GM19455 (cell line): ENCODE data around the gene OSBPL5.

Source experiments
- ATAC-seq: cut with Tn5 transposase; IDR thresholded peaks from one replicate; pipeline ENCODE4 v1.9.1; 2021; ENCODE audit not compliant: unreplicated experiment

Gene OSBPL5, protein sequence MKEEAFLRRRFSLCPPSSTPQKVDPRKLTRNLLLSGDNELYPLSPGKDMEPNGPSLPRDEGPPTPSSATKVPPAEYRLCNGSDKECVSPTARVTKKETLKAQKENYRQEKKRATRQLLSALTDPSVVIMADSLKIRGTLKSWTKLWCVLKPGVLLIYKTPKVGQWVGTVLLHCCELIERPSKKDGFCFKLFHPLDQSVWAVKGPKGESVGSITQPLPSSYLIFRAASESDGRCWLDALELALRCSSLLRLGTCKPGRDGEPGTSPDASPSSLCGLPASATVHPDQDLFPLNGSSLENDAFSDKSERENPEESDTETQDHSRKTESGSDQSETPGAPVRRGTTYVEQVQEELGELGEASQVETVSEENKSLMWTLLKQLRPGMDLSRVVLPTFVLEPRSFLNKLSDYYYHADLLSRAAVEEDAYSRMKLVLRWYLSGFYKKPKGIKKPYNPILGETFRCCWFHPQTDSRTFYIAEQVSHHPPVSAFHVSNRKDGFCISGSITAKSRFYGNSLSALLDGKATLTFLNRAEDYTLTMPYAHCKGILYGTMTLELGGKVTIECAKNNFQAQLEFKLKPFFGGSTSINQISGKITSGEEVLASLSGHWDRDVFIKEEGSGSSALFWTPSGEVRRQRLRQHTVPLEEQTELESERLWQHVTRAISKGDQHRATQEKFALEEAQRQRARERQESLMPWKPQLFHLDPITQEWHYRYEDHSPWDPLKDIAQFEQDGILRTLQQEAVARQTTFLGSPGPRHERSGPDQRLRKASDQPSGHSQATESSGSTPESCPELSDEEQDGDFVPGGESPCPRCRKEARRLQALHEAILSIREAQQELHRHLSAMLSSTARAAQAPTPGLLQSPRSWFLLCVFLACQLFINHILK

DNA sequence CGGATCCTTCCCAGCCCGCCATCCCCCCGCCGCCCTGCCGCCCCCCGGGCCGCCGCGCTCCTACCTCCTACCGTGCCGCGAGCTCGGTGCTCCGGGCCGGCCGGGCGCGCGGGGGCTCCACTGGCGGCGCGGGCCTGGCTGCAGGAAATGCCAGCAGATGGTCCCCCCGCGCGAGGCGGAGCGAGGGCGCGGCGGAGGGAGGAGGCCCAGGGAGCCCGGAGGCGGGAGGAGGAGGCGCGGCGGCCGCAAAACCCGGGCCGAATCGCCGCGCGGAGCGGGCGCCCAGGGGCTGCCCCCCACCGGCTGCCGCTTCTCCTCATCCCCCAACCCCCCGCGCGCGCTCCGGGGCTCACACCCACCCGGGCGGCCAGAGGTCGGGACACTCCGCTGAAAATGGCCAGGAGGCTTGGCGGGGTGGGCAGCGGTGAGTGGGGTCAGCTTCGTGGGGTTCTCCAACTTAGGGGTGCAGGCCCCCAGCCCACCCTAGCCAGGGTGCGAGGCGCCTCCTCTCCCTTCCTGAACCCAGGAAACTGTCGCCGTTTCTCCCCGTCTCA, at the start of gene OSBPL5:
OSBPL5 (minus strand) TSS at position 159 of the 554 bp plus-strand sequence. CDS start 36,162 bp downstream, outside the sequence.
- ATAC-seq, result no peak

DNA sequence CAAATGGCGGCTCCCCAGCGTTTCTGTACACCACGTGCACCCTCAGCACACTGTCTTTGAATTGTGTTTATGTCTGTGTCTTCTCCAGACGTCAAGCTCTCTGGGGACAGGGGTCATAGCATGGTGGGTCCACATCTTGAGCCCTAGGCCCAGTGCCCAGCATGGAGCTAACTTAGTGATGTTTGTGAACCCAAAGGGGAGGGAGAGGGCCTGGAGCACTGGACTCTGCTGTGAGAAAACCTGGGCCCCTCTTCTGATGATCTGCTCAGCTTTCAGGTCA, 49.2 kb upstream of the OSBPL5 start:
- no peak for ATAC-seq

DNA sequence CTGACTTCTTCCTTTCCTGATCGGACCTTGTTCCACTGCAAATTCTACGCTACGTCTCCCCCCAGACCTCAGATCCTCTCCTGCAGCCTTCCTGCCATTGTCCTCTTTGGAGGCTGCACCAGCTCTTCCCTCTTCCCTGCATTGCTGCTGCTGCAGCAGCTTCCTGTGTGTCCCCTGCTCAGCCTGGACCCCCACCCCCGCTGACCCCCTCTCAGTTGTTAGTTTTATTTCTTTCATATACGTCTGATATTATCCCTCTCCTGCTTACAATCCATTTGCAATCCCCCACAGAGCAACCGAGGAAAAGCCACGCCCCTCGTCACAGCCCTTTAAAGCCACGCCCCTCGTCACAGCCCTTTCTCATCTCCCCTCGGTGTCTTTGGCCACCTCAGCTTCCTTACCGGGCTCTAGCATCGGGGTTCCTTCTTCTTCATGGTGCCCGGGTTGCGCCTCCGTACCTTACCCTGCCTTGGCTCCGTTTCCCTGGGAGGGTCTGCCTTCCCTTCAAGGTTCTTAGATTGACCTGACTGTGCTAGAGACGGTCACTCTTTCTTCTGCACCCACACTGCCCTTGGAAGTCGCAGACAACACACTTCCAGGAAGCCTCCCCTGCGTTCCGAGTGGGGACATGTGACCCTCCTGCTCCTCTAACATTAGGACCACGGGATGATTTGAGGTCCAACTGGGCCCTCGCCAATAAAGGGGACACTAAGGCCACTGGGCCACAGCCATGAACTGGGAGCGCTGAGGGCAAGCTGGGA, 48.7 kb upstream of the OSBPL5 start:
- no peak for ATAC-seq

DNA sequence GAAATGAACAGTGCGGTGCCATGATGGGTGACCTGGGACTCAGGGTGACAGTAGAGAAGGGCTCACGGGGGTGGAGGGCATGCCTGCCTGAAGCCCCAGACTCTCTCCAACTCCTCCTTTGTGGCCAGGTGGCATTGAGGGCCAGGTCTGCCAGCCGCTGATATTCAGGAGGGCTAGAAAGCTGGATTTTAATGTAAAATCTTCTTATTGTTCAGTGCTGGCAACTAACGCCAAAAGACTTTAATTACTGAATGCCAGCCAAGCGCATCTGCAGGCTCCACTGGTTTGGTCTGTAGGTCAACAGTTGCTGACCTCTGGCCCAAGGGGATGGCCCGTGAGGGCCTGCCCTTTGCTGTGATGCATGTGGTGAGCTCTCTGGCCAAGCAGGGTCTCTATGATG, 43.2 kb upstream of the OSBPL5 start:
- no peak for ATAC-seq

DNA sequence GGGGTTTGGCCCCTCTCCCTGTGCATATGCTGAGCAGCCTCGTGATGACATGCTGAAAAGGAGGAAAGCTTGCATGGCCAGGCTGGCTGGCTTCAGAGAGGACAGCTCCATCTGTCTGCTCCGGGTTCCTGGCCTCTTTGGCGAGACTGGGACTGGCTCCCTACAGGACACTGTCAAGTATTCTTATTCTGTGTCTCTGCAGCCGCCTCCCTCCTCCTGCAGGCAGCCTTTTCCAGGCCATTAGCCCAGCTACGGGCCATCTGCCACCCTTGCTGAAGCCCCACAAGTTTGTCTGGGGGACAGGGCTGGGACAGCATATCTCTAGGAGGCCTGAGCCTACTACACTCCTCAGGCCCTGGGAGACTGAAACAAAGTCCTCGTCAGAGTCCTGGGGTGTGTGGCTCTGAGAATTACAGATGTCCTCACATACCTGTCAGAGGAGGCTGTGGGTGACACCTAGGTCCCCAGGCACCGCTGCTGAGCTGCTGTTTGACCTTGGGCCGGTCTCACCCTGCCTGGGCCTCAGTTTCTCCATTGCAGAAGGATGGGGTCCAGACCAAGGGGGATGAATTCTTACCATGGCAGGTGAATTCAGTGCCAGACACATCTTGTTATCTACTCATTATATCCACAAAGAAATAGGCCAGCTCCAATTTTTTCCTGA, 42.5 kb upstream of the OSBPL5 start:
- ATAC-seq, result no peak

DNA sequence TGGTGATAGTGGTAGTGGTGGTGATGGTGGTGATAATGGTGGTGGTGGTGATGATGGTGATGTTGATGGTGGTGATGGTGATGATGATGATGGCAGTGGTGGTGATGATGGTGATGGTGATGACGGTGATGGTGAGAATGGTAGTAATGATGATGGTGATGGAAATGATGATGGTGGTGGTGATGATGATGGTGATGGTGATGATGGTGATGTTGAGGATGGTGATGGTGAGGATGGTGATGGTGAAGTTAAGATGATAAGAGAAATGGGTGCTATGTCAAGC, 41.8 kb upstream of the OSBPL5 start:
- ATAC-seq, result no peak

DNA sequence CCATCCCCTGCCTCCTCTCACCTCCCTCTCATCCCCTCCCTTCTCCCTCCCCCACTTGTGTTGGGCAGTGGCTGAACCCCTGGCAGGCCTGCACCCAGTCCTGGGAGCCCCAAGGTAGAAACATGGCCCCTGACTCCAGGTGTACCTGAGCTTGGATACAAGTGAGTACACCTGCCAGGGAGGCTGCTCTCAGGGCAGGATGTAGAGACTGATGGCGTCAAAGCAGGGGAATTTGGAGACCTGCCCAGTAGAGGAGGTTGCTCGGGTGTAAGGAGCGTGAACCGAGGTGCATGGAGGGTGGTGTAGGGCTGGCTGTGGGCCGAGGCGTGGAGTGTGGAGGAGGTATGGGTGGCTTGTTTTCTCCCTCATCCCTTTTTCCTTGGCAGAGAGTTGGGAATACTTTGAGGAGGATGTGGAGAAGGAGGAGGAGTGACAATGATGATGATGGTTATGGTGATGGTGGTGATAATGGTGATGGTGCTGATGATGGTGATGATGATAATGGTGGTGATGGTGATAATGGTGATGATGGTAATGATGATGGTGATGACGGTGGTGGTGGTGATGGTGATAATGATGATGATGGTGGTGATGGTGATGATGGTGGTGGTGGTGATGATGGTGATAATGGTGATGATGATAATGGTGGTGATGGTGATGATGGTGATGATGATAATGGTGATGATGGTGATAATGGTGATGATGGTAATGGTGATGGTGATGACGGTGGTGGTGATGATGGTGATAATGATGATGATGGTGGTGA, 41.2 kb upstream of the OSBPL5 start:
- ATAC-seq, result no peak

DNA sequence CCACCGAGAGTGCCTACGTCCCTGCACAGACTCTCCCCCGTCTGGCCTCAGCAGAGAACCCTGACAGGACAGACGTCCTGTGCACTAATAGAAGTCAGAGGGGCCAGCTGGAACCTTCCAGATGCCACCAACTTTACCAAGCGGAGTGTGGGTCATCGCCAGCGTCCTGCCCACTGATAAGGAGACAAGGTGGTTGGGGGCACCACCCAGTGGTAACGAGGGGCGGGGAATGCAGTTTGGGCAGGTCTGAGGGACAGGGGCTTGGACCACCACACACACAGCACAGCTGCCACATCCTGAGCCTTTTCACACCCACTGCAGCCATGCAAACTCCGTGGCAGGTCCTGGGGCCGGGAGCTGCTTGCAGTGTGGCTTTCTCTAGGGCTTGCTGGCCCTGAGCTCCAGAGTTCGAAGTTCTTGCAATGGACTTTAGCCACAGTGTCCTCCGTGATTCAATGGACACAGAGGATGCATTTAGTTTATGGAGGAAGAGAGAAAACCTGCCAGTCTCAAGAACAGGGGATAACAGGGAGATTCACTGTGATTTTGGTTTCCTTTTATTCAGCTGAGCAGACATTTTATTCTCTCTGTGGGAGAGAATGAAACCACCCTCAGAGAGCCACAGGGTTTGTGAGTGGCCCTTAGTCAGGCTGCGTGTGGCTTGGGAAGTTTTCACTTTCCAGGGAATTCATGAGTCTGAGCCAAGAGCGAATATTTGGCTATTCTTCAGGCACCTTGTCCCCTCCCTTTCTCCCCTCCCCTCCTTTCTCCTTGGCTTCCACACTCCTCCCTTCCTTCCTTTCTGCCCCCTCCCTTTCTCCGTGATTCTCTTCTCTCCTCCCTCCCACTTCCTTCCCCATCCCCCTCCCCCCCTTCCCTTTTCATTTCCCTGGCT, 40.4 kb upstream of the OSBPL5 start:
- ATAC-seq, result no peak

DNA sequence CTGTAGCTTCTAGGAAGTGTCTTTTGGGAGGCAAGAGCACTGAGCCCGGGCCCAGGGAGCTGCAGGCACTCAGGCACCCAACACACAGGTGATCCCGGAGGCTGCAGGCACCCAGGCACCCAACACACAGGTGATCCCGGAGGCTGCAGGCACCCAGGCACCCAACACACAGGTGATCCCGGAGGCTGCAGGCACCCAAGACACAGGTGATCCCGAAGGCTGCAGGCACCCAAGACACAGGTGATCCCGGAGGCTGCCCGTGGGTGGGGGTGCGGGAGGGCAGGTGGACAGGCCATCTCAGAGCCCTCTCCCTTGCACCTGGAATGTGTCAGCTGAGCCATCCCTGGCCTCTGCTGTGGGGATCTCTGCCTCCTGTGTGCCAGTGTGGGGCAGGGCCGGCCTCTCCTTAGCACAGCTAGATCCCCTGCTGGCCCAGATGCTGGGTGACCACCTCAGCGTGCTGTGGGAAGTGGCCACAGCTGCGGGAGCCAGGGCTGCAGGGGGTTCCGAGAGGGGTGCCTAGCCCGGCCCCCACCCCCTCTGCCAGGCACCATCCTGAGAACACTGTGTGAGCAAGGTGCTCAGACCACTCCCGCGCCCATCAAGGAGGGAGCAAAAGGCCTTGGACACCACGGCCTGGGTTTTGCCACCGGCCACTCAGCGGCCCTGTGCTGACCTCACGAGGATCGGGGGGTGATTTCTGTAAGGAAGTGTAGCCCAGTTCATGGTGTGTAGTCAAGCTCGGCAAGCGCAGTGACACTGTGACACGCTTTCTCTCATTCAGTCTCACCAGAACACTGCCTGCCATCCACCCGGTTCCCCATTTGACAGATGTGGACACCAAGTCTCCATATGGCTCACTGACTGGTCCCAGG, 39.3 kb upstream of the OSBPL5 start:
- no peak for ATAC-seq

DNA sequence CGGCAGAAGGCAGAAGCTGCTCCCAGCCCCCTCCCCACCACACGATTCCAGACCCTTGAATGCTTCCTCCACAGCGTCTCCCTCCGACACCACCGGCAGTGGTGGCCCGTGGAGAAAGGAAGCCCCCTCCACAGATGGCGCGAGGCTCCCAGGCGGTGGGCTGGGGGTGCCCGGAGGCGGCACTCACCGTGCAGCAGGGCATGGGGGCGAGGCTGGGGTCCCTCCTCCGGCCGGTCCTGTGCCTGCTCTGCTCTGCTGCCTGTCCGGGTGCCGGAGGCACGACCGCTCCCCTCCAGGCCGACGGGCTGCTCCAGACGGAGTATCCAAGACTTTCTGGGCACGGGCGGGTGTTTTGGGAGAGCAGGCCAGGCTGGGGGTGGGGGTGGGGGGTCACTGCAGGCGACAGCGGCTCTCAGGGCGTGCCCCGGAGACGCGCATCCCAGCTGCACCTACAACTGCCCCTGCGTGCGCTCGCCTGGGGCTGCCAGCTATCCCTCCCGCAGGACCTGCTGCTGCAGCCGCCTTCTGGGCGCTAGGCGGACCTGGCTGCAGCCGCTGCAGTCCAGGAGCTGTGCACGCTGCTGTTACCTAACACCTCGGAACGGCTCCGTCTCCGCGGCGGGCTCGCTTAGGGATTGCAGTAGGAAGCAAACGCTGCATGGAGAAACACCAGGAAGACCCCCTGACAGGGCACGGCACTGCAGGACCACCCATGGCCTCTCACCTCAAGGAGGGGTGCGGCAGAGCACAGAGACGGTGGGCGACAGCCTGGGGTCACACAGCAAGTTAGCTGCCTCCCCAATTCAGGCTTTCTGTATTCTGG, 38.3 kb upstream of the OSBPL5 start:
- ATAC-seq, result no peak

DNA sequence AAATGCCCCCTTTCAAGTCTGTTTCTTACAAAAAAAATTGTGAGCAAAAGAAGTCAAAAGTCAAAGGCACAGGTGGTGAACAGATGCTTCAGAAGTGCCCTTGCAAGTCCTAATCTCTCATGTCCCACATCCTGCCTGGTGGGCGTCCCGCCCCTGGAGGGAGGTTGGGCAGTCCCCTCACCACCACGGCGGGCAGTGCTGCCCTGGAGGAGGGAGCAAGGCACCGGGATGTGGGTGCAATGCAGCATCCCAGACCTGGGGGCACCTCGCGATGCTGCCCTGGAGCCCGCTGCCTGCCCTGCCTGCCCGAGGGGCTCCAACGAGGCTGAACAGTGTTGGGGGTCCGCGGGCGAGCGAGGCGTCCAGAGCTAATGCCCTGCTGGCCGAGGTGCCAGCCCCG, 37.6 kb upstream of the OSBPL5 start:
- ATAC-seq, result no peak

DNA sequence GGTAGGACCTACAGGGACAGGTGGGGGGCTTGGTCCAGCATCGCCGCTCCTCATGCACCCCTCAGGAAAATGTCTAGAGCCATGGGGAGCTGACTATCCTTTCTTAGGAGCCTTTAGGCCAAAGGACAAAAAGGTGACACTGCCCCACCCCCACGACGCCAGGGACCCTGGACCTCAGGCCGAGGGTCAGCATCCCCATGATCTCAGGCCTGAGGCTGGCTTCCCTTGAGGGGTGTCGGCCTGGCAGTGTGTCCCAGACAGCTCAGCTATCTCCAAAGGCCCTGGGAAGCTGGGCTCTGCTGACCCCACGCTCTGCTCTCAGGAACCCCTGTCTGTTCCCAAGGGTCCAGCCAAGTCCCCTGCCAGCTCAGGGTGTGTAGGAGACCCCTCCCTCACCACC, 37.2 kb upstream of the OSBPL5 start:
- no peak for ATAC-seq

DNA sequence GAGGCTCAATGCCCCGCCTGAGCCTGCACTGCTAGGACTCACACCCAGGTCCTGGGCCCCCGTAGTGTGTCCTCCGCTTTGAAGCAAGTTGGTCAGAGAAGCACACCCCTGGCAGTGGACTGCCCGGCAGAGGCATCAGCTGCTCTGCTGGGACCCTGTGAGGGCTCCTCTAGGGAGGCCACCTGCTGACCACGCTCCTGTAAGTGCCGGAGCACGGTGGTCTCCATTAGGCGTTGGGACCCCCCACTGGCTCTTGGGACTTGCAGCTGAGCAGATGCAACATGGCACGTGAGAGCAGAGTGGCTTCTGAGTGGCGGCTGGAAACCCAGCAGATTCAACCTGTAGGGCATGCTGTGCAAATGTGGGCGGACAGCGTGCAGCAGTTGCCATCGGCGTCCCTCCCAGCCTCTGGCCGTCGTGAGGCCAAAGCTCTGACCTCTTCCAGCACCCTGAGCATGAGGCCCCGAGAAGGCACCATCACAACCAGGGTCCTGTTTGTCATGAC, 36.6 kb upstream of the OSBPL5 start:
- no peak for ATAC-seq

DNA sequence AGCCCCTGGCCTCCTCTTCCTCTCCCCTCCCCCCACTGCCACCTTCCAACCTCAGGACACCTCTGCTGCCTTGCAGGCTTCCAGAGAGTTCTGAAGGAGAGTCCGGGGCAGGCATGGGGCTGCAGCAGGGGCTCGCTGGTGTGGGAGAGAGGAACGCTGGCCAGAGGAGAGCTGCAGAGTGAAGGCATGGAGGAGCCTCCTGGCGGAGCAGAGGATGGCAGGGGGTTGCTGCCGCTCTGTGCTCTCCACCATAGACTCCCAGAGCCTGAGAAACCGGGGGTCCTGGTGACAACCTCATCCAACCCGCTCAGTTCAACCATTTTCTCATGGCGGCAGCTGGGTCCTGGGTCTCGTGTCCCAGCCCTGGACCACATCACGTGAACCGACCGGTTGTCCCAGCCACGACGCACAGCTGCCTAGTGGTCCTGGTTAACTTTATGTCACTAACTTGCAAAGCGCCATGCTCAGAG, 36.0 kb upstream of the OSBPL5 start:
- no peak for ATAC-seq

DNA sequence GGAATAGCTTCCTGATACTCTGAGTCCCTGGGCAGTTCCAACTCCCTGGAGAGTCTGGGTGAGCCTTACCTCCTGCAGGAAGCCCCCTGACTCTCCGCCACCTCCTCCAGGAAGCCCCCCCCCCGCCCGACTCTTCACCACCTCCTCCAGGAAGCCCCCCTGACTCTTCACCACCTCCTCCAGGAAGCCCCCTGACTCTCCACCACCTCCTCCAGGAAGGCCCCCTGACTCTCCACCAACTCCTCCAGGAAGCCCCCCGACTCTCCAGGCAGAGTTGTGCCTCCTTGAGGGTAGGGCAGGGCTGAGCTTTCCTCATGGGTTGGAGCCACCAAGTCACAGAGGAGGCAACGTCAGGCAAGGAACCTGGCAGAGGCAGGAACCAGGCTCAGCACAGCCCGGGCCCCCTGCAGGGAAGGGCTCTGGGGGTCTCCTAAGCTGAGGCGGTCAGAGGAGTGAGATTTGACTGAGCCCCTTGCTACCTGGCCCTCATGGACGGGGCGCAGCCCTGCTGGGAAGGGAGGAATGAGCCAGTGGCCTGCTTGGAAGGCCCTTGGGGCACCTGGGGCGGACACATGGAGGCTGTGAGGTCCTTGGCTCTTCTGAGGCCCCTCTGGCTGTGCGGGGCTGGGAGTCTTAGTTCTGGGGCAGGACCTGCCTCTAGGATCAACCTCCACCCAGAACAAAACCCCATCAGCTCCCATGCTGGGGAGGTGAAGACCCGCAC, 35.4 kb upstream of the OSBPL5 start:
- no peak for ATAC-seq

DNA sequence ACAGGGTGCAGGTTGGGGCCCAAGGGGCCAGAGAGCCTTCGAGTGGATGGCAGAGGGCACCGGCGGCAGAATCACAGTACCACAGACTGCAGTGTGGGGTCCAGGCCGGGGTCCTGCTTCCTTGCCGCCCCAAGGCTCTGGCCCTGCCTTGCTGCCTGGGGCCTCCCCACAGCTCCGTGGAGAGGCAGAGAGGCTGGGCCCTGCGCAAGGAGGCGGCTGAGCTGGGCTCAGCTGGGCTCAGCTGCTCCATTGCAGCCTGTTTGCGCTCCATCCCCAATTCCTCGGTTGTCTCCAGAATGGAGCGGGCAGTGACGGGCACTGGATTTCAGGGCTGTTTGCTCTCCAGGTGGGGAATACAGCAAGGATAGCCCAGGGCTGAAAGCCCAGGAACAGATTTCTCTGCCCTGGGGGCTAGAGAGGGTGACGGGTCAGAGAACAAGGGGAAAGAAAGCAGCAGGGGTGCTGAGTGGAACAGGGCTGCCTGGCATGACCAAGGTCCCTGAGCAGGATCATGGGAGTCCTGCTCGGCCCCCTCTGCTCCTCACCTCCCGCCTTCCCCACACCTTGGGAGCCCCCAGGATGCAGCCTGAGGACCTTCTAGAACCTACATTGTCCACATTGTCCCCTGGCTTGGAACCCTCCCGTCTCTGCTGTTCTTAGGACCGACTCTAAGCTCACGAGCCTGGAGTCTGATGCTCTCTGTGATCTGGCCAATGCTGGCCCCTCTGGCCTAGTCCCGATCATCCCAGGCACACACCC, 34.6 kb upstream of the OSBPL5 start:
- no peak for ATAC-seq
